ENCODE results near the gene ACTA1.

DNA sequence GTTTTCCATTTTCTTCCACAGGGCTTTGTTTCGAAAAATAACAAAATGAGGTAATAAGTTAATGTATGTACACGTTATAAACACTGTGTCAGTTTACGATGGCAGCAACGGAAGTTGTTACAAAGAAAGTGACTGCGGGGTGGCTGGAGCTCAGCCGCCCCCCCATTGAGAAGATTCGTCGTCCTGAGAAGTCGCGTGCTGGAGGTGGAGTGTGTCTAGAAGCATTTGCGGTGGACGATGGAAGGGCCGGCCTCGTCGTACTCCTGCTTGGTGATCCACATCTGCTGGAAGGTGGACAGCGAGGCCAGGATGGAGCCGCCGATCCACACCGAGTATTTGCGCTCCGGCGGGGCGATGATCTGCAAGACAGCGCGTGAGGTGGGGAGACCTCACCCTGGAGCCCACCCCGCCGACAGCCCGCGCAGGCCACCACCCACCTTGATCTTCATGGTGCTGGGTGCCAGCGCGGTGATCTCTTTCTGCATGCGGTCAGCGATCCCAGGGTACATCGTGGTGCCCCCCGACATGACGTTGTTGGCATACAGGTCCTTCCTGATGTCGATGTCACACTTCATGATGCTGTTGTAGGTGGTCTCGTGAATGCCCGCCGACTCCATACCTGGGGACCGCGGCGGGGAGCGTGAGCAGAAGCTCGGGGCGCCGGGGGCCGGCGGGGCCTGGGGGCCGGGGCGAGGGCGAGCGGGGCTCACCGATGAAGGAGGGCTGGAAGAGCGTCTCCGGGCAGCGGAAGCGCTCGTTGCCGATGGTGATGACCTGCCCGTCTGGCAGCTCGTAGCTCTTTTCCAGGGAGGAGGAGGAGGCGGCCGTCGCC, 2.4 kb downstream of the ACTA1 start:
- TF ChIP-seq, protein P1, sequence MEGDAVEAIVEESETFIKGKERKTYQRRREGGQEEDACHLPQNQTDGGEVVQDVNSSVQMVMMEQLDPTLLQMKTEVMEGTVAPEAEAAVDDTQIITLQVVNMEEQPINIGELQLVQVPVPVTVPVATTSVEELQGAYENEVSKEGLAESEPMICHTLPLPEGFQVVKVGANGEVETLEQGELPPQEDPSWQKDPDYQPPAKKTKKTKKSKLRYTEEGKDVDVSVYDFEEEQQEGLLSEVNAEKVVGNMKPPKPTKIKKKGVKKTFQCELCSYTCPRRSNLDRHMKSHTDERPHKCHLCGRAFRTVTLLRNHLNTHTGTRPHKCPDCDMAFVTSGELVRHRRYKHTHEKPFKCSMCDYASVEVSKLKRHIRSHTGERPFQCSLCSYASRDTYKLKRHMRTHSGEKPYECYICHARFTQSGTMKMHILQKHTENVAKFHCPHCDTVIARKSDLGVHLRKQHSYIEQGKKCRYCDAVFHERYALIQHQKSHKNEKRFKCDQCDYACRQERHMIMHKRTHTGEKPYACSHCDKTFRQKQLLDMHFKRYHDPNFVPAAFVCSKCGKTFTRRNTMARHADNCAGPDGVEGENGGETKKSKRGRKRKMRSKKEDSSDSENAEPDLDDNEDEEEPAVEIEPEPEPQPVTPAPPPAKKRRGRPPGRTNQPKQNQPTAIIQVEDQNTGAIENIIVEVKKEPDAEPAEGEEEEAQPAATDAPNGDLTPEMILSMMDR (conservative IDR thresholded peaks at IDR 0.05; ENCODE audit: low read depth, low read length), result no peak
- peak; percentile 96 for TF ChIP-seq EZH2 (IDR thresholded peaks at IDR 0.05; ENCODE audit: borderline replicate concordance, low read depth, low read length, poor library complexity, severe bottlenecking)

Data from A673 (cell line).